ENCODE data around the gene LIF.

DNA sequence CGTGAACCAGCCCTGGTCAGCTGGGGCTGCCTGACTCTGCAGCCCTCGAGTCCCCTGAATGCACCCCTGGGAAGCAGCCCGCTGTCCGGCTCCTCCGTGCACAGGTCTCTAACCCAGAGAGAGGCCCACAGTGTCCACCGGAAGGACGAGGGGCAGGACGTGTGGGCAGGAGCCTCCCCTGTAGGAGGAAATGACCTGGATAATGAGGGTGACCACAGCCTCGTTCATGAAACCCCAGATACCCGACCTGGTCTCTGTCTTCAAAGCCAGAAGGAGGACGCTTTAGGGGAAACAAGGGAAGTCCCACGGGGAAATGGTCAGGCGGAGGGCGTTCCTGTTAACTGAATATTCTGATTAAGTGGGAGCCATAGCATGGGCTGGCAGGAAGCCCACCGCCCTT, 23.3 kb downstream of the LIF start:
- TF ChIP-seq, protein P1, sequence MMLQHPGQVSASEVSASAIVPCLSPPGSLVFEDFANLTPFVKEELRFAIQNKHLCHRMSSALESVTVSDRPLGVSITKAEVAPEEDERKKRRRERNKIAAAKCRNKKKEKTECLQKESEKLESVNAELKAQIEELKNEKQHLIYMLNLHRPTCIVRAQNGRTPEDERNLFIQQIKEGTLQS (IDR thresholded peaks at IDR 0.05): no peak
- TF ChIP-seq, protein P2, sequence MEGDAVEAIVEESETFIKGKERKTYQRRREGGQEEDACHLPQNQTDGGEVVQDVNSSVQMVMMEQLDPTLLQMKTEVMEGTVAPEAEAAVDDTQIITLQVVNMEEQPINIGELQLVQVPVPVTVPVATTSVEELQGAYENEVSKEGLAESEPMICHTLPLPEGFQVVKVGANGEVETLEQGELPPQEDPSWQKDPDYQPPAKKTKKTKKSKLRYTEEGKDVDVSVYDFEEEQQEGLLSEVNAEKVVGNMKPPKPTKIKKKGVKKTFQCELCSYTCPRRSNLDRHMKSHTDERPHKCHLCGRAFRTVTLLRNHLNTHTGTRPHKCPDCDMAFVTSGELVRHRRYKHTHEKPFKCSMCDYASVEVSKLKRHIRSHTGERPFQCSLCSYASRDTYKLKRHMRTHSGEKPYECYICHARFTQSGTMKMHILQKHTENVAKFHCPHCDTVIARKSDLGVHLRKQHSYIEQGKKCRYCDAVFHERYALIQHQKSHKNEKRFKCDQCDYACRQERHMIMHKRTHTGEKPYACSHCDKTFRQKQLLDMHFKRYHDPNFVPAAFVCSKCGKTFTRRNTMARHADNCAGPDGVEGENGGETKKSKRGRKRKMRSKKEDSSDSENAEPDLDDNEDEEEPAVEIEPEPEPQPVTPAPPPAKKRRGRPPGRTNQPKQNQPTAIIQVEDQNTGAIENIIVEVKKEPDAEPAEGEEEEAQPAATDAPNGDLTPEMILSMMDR (IDR thresholded peaks at IDR 0.05 in 2 of 3, conservative IDR thresholded peaks at IDR 0.05 in 1 of 3; ENCODE audit: borderline replicate concordance in 1 of 3, insufficient read depth in 1 of 3, low read depth in 2 of 3, low read length in 2 of 3): no peak
- TF ChIP-seq JUND (IDR thresholded peaks at IDR 0.05) (no peak), EZH2phosphoT487 (IDR thresholded peaks at IDR 0.05; ENCODE audit: borderline replicate concordance) (no peak)
